Neuronal stem cell (in vitro differentiated cells): Measurements from ENCODE around the gene EPHA6.

Source experiments
- DNase-seq: peaks from one replicate; pipeline ENCODE4 v3.0.0-alpha.2; 2013; ENCODE audit warnings: low spot score
- H2AFZ ChIP-seq: one replicate; pipeline ENCODE4 v1.6.1; 2013; ENCODE audit warnings: mild to moderate bottlenecking, low read length, inconsistent platforms
- H2AK5ac ChIP-seq: 2 replicates; pipeline ENCODE4 v1.6.1; 2013; ENCODE audit warnings: low read depth, mild to moderate bottlenecking, inconsistent platforms, low read length, moderate library complexity, mixed read lengths
- H2BK120ac ChIP-seq: 2 replicates; pipeline ENCODE4 v1.6.1; 2013; ENCODE audit warnings: low read depth, mild to moderate bottlenecking, inconsistent platforms, low read length, moderate library complexity, mixed read lengths
- H2BK12ac ChIP-seq: one replicate; pipeline ENCODE4 v1.6.1; 2013; ENCODE audit warnings: low read length, inconsistent platforms
- H2BK15ac ChIP-seq: 2 replicates; pipeline ENCODE4 v1.6.1; 2013; ENCODE audit warnings: mild to moderate bottlenecking, low read length, inconsistent platforms, mixed read lengths
- H2BK5ac ChIP-seq: one replicate; pipeline ENCODE4 v1.6.1; 2013; ENCODE audit warnings: inconsistent platforms, mild to moderate bottlenecking, low read length, moderate library complexity
- H3K14ac ChIP-seq: one replicate; pipeline ENCODE4 v1.6.1; 2013; ENCODE audit warnings: low read length, inconsistent platforms
- H3K18ac ChIP-seq: 2 replicates; pipeline ENCODE4 v1.6.1; 2013; ENCODE audit warnings: low read length, inconsistent platforms
- H3K23ac ChIP-seq: 2 replicates; pipeline ENCODE4 v1.6.1; 2013; ENCODE audit warnings: low read depth, mild to moderate bottlenecking, mixed read lengths, low read length, inconsistent platforms; ENCODE audit not compliant: poor library complexity
- H3K27ac ChIP-seq: replicated peaks from 3 replicates; pipeline ENCODE4 v1.5.1; 2013; ENCODE audit warnings: low read length, inconsistent platforms
- H3K27me3 ChIP-seq, 3 experiments: 2 replicates each; pipeline ENCODE4 v1.6.1; 2013; ENCODE audit warnings: low read length in 3 of 3, mild to moderate bottlenecking in 2 of 3, inconsistent platforms in 1 of 3, low read depth in 1 of 3, mixed read lengths in 1 of 3, moderate library complexity in 1 of 3; ENCODE audit not compliant: control insufficient read depth in 3 of 3, insufficient read depth in 3 of 3
- H3K36me3 ChIP-seq, 2 donors: replicated peaks in 1 of 2; 2 replicates each; pipeline ENCODE4 v1.6.1; 2013; ENCODE audit warnings: low read length in 2 of 2; ENCODE audit not compliant: control insufficient read depth in 2 of 2, insufficient read depth in 2 of 2
- H3K4ac ChIP-seq: 2 replicates; pipeline ENCODE4 v1.6.1; 2013; ENCODE audit warnings: inconsistent platforms, mild to moderate bottlenecking, low read length, moderate library complexity
- H3K4me1 ChIP-seq, 2 donors: 1 replicate in 1 of 2; 2 replicates in 1 of 2; pipeline ENCODE4 v1.6.1; 2013; ENCODE audit warnings: low read length in 2 of 2, low read depth in 1 of 2; ENCODE audit not compliant: control insufficient read depth in 2 of 2, insufficient read depth in 1 of 2
- H3K4me2 ChIP-seq: one replicate; pipeline ENCODE4 v1.6.1; 2013; ENCODE audit warnings: mild to moderate bottlenecking, low read length, inconsistent platforms; ENCODE audit not compliant: insufficient read depth, poor library complexity, severe bottlenecking
- H3K4me3 ChIP-seq, 2 donors: 2 replicates each; pipeline ENCODE4 v1.5.1; 2013; ENCODE audit warnings: low read length in 2 of 2, mild to moderate bottlenecking in 2 of 2, inconsistent platforms in 1 of 2, moderate library complexity in 1 of 2
- H3K79me1 ChIP-seq: one replicate; pipeline ENCODE4 v1.6.1; 2013; ENCODE audit warnings: low read depth, mild to moderate bottlenecking, inconsistent platforms, low read length, moderate library complexity
- H3K9ac ChIP-seq: one replicate; pipeline ENCODE4 v1.6.1; 2013; ENCODE audit warnings: mild to moderate bottlenecking, low read depth, low read length, inconsistent platforms; ENCODE audit not compliant: poor library complexity
- H3K9me3 ChIP-seq, 2 donors: replicated peaks in 1 of 2; 2 replicates each; pipeline versions ENCODE3 to v1.6.1; 2013; ENCODE audit warnings: low read length in 2 of 2, mild to moderate bottlenecking in 2 of 2, inconsistent platforms in 1 of 2, low read depth in 1 of 2, mixed read lengths in 1 of 2, moderate library complexity in 1 of 2; ENCODE audit not compliant: control insufficient read depth in 2 of 2, insufficient read depth in 1 of 2
- H4K8ac ChIP-seq: one replicate; pipeline ENCODE4 v1.6.1; 2013; ENCODE audit warnings: low read depth, mild to moderate bottlenecking, inconsistent platforms, low read length, moderate library complexity
- H4K91ac ChIP-seq: one replicate; pipeline ENCODE4 v1.6.1; 2013; ENCODE audit warnings: low read length, low read depth, mild to moderate bottlenecking, inconsistent platforms; ENCODE audit not compliant: poor library complexity
- WGBS, 2 donors: extraction: QIAGEN DNeasy Blood & Tissue Kit; methylation state at CpG; one replicate each; pipeline ENCODE4 v1.1.7; 2013; ENCODE audit warnings: missing lambda C conversion rate in 2 of 2, mixed read lengths in 1 of 2; ENCODE audit not compliant: insufficient read length in 2 of 2, insufficient replicate concordance in 1 of 2; ENCODE audit errors: extremely low coverage in 2 of 2; 5-methylcytosine and 5-hydroxymethylcytosine counted together

The EPHA6 gene

DNA sequence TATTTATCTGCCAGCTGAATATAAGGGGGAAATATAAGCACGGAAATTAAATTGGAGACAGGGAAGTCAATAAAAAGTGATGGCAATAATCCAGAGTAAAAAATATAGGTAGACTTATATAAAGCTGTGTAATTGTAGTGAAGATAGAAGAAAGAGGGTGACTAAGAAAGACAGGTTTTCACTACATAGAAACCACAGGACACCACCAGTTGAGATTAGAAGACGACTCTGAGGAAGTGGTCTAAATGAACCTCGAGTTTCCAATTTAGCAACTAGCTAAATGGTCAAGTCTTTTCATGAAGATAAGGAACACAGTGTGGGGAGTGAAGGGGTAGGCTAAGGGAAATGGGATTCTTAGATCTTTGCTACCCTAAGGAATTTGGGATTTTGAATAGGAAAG, 761.3 kb downstream of the EPHA6 start:
- no peak overlapping the region for H2BK12ac ChIP-seq
- H4K8ac ChIP-seq: no peak overlapping the region
- H3K14ac ChIP-seq: no peak overlapping the region

DNA sequence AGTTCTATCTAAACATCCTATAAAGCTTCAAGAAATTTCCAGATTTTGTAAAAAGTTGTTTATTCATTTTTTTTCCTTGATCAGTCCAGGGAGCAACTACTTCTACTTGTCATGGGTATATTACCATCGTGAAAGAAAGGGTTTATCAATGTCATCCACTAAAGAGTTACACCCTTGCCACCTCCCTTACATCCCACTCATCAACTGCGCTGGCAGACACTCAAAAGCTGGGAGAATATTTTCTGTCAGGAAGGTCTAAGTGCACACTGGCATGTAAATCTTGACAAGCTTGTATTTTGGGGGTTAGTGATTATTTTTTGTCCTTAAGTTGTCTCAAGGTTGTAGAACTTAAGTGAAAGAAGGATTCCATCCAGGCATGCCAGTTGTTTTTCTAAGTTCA, 761.8 kb downstream of the EPHA6 start:
- no CpG with 5 or more reads among the region's 2 CpGs for WGBS, 2 donors
- no peak overlapping the region for H3K23ac ChIP-seq
- no peak overlapping the region for H3K4me2 ChIP-seq
- no peak for DNase-seq
- H4K8ac ChIP-seq: no peak overlapping the region
- no peak overlapping the region for H2AK5ac ChIP-seq
- no peaks in the 10 kb centered on the region for H3K9me3 ChIP-seq
- H3K14ac ChIP-seq: no peak overlapping the region
- no peak overlapping the region for H3K9ac ChIP-seq
- no peaks in the 10 kb centered on the region for H3K4me1 ChIP-seq
- no peak overlapping the region for H2BK12ac ChIP-seq
- H3K18ac ChIP-seq: no peak overlapping the region
- H2BK120ac ChIP-seq: no peak overlapping the region
- H2BK5ac ChIP-seq: no peak overlapping the region
- no peaks in the 10 kb centered on the region for H3K79me1 ChIP-seq
- H4K91ac ChIP-seq: no peak overlapping the region
- H3K27ac ChIP-seq: no peak overlapping the region
- no peaks in the 10 kb centered on the region for H3K36me3 ChIP-seq
- no peaks in the 10 kb centered on the region for H3K27me3 ChIP-seq
- H3K4ac ChIP-seq: no peak overlapping the region
- no peak overlapping the region for H3K4me3 ChIP-seq
- no peak overlapping the region for H2BK15ac ChIP-seq
- no peak overlapping the region for H2AFZ ChIP-seq

More for the DNA sequence above, 761.3 kb downstream of the EPHA6 start:
- no peak overlapping the region for H3K18ac ChIP-seq
- no peak overlapping the region for H2AFZ ChIP-seq
- H2BK120ac ChIP-seq: no peak overlapping the region
- H2BK5ac ChIP-seq: no peak overlapping the region
- H3K79me1 ChIP-seq: no peaks in the 10 kb centered on the region
- WGBS, 2 donors: no CpG with 5 or more reads among the region's 3 CpGs
- no peak overlapping the region for H2AK5ac ChIP-seq
- no peak overlapping the region for H3K4me3 ChIP-seq
- H3K4me2 ChIP-seq: no peak overlapping the region
- no peaks in the 10 kb centered on the region for H3K9me3 ChIP-seq
- no peak overlapping the region for H3K9ac ChIP-seq
- H3K4ac ChIP-seq: no peak overlapping the region
- no peak overlapping the region for H3K27ac ChIP-seq
- H4K91ac ChIP-seq: no peak overlapping the region
- no peak overlapping the region for H3K23ac ChIP-seq
- H3K4me1 ChIP-seq: no peaks in the 10 kb centered on the region
- H3K36me3 ChIP-seq: no peaks in the 10 kb centered on the region
- no peaks in the 10 kb centered on the region for H3K27me3 ChIP-seq
- no peak overlapping the region for H2BK15ac ChIP-seq
- no peak for DNase-seq

DNA sequence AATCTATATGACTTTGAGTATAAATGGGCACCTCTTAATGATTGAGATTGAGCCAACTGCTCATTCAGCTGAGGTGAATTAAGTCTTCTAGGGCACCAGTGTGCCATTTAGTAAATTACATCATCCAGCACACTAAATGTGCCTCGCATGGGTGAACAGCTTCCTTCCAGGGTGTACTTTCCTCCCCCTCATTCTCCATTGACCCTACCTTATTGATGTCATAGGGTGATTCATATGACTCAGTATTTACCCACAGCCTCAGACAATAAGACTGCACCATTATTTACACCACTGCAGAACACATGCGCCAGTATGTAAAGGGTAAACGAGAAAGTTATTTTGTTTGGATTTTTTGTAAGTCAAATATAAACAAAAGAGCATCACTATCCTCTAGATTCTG, 765.0 kb downstream of the EPHA6 start:
- no CpG with 5 or more reads among the region's 3 CpGs for WGBS, 2 donors
- Histone ChIP-seq H3K4me1 (no peaks in the 10 kb centered on the region), H3K4me2 (no peak overlapping the region), H3K36me3 (no peaks in the 10 kb centered on the region), H2BK5ac (no peak overlapping the region), H3K9ac (no peak overlapping the region), H3K4ac (no peak overlapping the region), H3K14ac (no peak overlapping the region), H3K4me3 (no peak overlapping the region), H2BK120ac (no peak overlapping the region), H3K27ac (no peak overlapping the region), H3K18ac (no peak overlapping the region), H2BK12ac (no peak overlapping the region), H2AK5ac (no peak overlapping the region), H4K91ac (no peak overlapping the region), H2AFZ (no peak overlapping the region), H3K79me1 (no peaks in the 10 kb centered on the region), H3K9me3 (no peaks in the 10 kb centered on the region), H2BK15ac (no peak overlapping the region), H4K8ac (no peak overlapping the region), H3K27me3 (no peaks in the 10 kb centered on the region), H3K23ac (no peak overlapping the region)
- DNase-seq: no peak

DNA sequence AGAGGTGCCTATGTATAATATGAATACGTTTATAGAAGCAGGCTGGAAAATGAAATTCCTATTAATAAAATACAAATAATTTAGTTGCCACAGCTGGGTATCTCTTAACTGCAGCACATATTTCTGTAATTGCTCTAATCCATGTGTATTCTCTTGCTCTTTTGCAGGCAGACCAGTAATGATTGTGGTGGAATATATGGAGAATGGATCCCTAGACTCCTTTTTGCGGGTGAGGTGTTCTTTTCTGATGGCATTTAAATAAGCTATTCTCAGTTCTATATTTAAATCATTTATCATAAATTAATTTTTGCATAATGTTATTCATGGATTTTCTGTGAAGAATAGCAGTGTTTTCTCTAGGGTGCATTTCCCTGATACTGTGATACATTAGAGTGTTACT, 796.2 kb downstream of the EPHA6 start:
- Histone ChIP-seq H3K14ac (no peak overlapping the region), H3K9me3 (peaks cover 0 to 2% of the 10 kb centered on the region in 2 donors), H3K4me3 (no peak overlapping the region)

More for the DNA sequence above, 796.2 kb downstream of the EPHA6 start:
- Histone ChIP-seq H3K9ac (no peak overlapping the region), H2AFZ (no peak overlapping the region), H3K4ac (no peak overlapping the region), H2BK15ac (no peak overlapping the region), H4K91ac (no peak overlapping the region), H3K79me1 (no peaks in the 10 kb centered on the region), H3K27ac (no peak overlapping the region), H4K8ac (no peak overlapping the region), H2BK120ac (no peak overlapping the region), H3K4me1 (no peaks in the 10 kb centered on the region), H3K23ac (no peak overlapping the region), H3K18ac (no peak overlapping the region), H2AK5ac (no peak overlapping the region), H3K36me3 (no peaks in the 10 kb centered on the region), H3K27me3 (no peaks in the 10 kb centered on the region), H2BK5ac (no peak overlapping the region), H3K4me2 (no peak overlapping the region), H2BK12ac (no peak overlapping the region)
- DNase-seq: no peak
- no CpG with 5 or more reads among the region's 2 CpGs for WGBS, 2 donors
